Uterus (tissue), 4 donors: ENCODE measurements around the gene MTHFSD. TPM values are rescaled to one million over a fixed set of nuclear protein-coding genes. Genes with fewer than 3 reads are reported as not detected.

Experiments
- DNase-seq, 2 donors: peaks; one replicate each; pipeline ENCODE4 v3.0.0-alpha.2; 2019 to 2020
- H3K27ac ChIP-seq, 2 donors: fragments of 200-600 bp; sonication (generic); 1 replicate in 1 of 2; 2 replicates in 1 of 2; pipeline ENCODE4 v1.5.1; 2016 to 2018
- H3K27me3 ChIP-seq, 2 donors: fragments of 200-600 bp; sonication (generic); one replicate each; pipeline ENCODE4 v1.5.1; 2018 to 2019; ENCODE audit warnings: control low read depth in 1 of 2
- H3K36me3 ChIP-seq, 2 donors: fragments of 200-600 bp; sonication (generic); one replicate each; pipeline ENCODE4 v1.5.1; 2019; ENCODE audit warnings: control low read depth in 1 of 2
- H3K4me1 ChIP-seq, 2 donors: fragments of 200-600 bp; sonication (generic); one replicate each; pipeline ENCODE4 v1.5.1; 2018 to 2019; ENCODE audit warnings: control low read depth in 1 of 2
- H3K4me3 ChIP-seq, 2 donors: fragments of 200-600 bp; sonication (generic); 1 replicate in 1 of 2; 2 replicates in 1 of 2; pipeline ENCODE4 v1.5.1; 2018 to 2019; ENCODE audit warnings: mild to moderate bottlenecking in 1 of 2
- H3K9me3 ChIP-seq, 2 donors: fragments of 200-600 bp; sonication (generic); one replicate each; pipeline ENCODE4 v1.5.1; 2019; ENCODE audit warnings: control low read depth in 1 of 2
- CTCF ChIP-seq, 4 experiments: fragments of 200-600 bp in 2 of 4; fragments of 450-650 bp in 2 of 4; sonication (generic) in 2 of 4; IDR thresholded peaks; one replicate each; pipeline ENCODE4 v1.5.1; 2016 to 2019; ENCODE audit warnings: antibody characterized with exemption in 4 of 4, mild to moderate bottlenecking in 2 of 4, moderate library complexity in 1 of 4
- POLR2A ChIP-seq, 2 donors: fragments of 450-650 bp; IDR thresholded peaks; one replicate each; pipeline ENCODE4 v1.6.1; 2016; ENCODE audit warnings: antibody characterized with exemption in 2 of 2, mild to moderate bottlenecking in 1 of 2, moderate library complexity in 1 of 2
- intact Hi-C: fragments of 100-400 bp; cut with DNase I; formaldehyde crosslinking; loops from one replicate; pipeline ENCODE4 v1.15.1; 2023; ENCODE audit warnings: low total_unique reads
- total RNA-seq, 4 donors: library from RNA; depleted of rRNA in 3 of 4; stranded (reverse); fragments of >200 nt in 3 of 4; gene quantifications; one replicate each; pipeline versions ENCODE4 v1.1.0 to v1.2.4, GENCODE V29; 2014 to 2023
- donor health status: DM: yes; HTN: yes; CAD: no.

Gene MTHFSD
- total RNA-seq, 4 donors from 2014 or later, result 2.9 to 26.0 (median 13.1) TPM

- Histone ChIP-seq H3K4me1 (peaks cover 0 to 4% of the 10 kb centered on the region in 2 donors), H3K4me3 (no peak overlapping the region), H3K27me3 (peaks cover 16 to 84% of the 10 kb centered on the region in 2 donors), H3K27ac (no peak overlapping the region), H3K36me3 (no peaks in the 10 kb centered on the region), H3K9me3 (no peaks in the 10 kb centered on the region)
- DNase-seq, result no peak
- TF ChIP-seq POLR2A (IDR thresholded peaks at IDR 0.05) (no peak), CTCF (IDR thresholded peaks at IDR 0.05) (no peak)
- intact Hi-C loops, result no loop called here
Observed at GRCh38 chr16:86499440-86499786, 55.6 kb downstream of the MTHFSD start.

GRCh38 chr16:86498671-86499439 is 56.2 kb downstream of the MTHFSD start:
- no peak for TF ChIP-seq POLR2A (IDR thresholded peaks at IDR 0.05)
- TF ChIP-seq CTCF (IDR thresholded peaks at IDR 0.05), result no peak
- H3K9me3 ChIP-seq, result no peaks in the 10 kb centered on the region
- DNase-seq, result no peak
- peaks cover 15 to 84% of the 10 kb centered on the region in 2 donors for H3K27me3 ChIP-seq
- H3K4me3 ChIP-seq, result no peak overlapping the region
- H3K4me1 ChIP-seq, result peaks cover 0 to 4% of the 10 kb centered on the region in 2 donors
- intact Hi-C loops, result no loop called here
- no peak overlapping the region for H3K27ac ChIP-seq
- H3K36me3 ChIP-seq, result no peaks in the 10 kb centered on the region

- Histone ChIP-seq H3K4me1 (peaks cover 0 to 4% of the 10 kb centered on the region in 2 donors), H3K27ac (no peak overlapping the region), H3K36me3 (no peaks in the 10 kb centered on the region), H3K27me3 (peaks cover 14 to 79% of the 10 kb centered on the region in 2 donors), H3K9me3 (no peaks in the 10 kb centered on the region), H3K4me3 (no peak overlapping the region)
- intact Hi-C loops, result no loop called here
- DNase-seq, result no peak
- TF ChIP-seq CTCF (IDR thresholded peaks at IDR 0.05), result no peak
Observed at GRCh38 chr16:86498155-86498670, 56.8 kb downstream of the MTHFSD start.

GRCh38 chr16:86497551-86498021 is 57.4 kb downstream of the MTHFSD start:
- no peaks in the 10 kb centered on the region for H3K9me3 ChIP-seq
- H3K4me1 ChIP-seq, result peaks cover 0 to 4% of the 10 kb centered on the region in 2 donors
- peaks cover 14 to 76% of the 10 kb centered on the region in 2 donors for H3K27me3 ChIP-seq
- no peak for DNase-seq
- intact Hi-C loops, result no loop called here
- H3K36me3 ChIP-seq, result no peaks in the 10 kb centered on the region
- TF ChIP-seq POLR2A (IDR thresholded peaks at IDR 0.05), result no peak
- no peak for TF ChIP-seq CTCF (IDR thresholded peaks at IDR 0.05)
- no peak overlapping the region for H3K27ac ChIP-seq
- no peak overlapping the region for H3K4me3 ChIP-seq

- no peak overlapping the region for H3K27ac ChIP-seq
- intact Hi-C loops, result no loop called here
Observed at GRCh38 chr16:86496929-86497461, 58.0 kb downstream of the MTHFSD start.

More at GRCh38 chr16:86496929-86497461, 58.0 kb downstream of the MTHFSD start:
- no peaks in the 10 kb centered on the region for H3K36me3 ChIP-seq
- peaks cover 0 to 4% of the 10 kb centered on the region in 2 donors for H3K4me1 ChIP-seq
- TF ChIP-seq POLR2A (IDR thresholded peaks at IDR 0.05) (no peak), CTCF (IDR thresholded peaks at IDR 0.05) (no peak)
- no peak overlapping the region for H3K4me3 ChIP-seq
- no peaks in the 10 kb centered on the region for H3K9me3 ChIP-seq
- H3K27me3 ChIP-seq, result peaks cover 14 to 71% of the 10 kb centered on the region in 2 donors
- no peak for DNase-seq
